NCI-H345 treated with DMSO at 0.1 percent for 48 hours (cell line): ENCODE data around the gene KIF12.

ENCODE experiments used
- DNase-seq: peaks from one replicate; lab custom pipeline; 2025; ENCODE audit not compliant: unreplicated experiment; lab: John Stamatoyannopoulos, UW

Gene KIF12

DNA sequence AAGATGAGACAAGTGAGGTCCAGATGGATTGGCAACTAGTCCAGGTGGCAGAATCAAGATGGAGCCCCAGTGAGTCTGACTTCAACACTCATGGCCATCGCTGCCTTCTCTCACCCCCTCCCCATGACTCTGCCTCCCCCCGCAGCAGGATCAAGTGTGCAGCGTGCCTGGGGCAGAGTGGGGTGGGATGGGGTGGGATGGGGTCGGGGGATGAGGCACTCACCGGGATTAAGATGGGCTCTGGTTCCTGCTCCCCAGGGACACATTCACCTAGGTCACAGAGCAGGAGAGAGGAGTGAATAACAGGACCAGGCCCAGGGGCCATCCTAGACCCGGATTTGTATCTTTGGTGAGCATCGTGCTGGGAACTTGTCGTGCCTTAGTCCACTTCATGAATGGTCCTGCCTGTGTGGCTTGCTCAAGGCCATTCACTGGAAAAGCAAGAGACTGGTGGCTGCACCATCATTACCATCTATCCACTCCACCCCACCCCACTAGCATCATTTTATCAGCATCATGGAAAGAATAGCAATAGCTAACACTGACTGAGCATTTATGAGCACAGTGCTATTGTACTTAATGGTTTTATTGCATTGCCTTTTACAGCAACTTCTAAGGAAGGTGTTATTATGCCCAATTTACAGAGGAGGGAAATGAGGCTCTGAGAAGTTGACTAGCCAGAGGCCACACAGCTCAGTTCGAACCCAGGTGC lies 29.5 kb downstream of the KIF12 start:
- no peak for DNase-seq

GRCh38 chr9:114065304-114065703 lies 33.8 kb downstream of the KIF12 start:
- no peak for DNase-seq

DNA sequence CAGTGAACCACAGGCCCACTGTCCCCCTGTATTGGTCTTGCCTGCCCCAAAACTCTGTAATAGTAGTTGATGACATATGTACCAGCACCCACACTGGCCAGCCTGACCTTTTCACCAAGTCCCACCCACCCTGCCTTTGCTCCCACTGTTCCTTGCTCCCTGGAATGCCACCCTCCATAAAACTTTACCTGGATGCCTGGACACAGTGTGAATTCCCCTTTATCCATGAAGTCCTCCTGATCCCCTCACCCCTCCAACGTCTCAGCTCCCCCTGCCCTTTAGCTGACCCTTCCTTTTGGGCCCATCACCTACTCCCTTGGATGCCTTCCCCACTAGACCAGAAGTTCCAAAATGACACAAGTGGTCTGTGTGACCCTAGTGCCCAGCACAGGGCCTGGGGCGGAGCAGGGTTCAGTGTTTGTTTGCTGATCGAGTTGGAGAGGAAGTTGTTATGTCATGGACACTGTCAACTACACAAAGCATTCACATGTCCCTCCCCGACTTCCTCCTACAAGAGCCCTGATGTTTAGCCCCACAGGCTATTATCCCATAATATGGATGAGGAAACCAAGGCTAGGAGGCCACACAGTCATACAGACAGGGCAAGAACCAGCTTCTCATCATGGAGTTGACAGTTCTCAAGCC lies 37.1 kb downstream of the KIF12 start:
- DNase-seq, result no peak

DNA sequence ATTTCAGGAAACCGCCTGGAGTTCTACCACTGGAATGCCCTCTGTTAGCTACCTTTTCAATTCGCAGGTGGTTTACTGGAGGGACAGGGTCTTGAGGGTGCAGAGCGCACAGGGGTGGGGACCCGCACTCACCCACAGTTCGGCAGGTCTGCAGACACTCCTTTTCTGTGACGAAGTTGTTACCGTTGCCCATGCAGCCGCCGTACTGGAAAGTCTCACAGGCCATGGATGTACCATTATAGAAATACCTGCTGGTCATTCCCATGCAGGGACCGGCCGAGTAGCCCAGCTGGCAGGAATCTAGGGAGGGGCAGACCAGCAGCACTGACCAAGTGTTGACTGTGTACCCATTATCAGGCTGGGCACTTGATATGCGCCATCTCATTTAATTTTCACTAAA lies 37.8 kb downstream of the KIF12 start:
- DNase-seq, result no peak

- no peak for DNase-seq
Observed at GRCh38 chr9:114060711-114061110, 38.4 kb downstream of the KIF12 start.

- DNase-seq, result no peak
Observed at GRCh38 chr9:114060070-114060469, 39.0 kb downstream of the KIF12 start.

GRCh38 chr9:114059047-114059803 lies 39.9 kb downstream of the KIF12 start:
- DNase-seq, result no peak

- no peak for DNase-seq
Observed at GRCh38 chr9:114058688-114059046, 40.4 kb downstream of the KIF12 start.

DNA sequence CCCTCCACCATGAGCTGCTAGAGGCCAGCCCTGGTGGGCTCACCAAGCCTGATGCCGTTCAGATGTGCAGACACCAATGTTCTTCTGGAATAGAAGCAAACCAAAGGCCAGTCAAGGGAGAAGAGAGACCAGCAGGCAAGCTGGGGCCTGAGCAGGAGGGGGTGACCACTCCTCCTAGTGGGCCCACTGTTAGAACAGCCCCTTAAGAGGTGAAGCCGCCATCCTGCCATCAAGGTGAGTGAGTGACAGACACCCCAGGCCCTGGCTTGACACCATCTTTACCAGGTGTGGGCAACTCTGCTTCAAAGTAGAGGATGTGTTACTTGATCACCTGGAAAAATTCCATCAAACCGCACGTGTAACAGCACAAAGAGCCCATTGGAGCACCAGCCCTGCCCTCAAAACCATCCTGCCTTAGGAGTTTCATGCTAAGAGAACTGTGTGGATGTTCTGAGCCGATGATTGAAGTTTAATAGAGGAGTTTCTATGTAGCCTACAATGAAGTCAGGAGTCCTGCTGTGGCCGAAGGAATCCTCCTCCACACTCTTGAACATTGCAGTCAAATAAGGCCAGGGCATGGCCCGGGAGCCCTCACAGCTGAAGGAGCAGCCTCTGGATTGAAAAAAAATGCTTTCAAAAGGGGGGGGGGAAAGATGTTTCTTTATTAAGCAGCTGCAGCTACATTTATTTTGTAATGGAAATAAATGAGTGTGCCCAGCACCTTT lies 41.8 kb downstream of the KIF12 start:
- DNase-seq, result no peak

- no peak for DNase-seq
Observed at GRCh38 chr9:114056527-114056926, 42.6 kb downstream of the KIF12 start.

DNA sequence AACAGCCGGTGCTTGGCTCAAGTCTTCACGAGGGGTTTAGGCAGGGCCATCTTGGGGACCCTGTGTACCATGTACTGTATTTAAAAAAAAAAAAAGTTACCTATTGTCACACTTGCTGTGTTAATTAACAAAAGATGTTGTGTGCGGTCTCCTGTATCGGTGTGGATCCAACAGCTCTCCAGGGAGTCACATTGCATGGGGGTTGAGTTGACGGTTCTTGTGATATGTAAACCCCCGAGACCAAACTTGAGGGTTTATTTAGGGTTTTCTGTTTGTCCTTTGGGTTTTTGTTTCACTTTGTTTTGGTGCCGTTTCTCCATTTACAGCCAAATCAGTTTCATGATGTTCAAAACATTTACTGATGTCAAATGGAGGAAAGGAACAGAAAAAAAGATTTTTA lies 43.2 kb downstream of the KIF12 start:
- DNase-seq, result no peak

GRCh38 chr9:114055061-114055460 lies 44.0 kb downstream of the KIF12 start:
- no peak for DNase-seq

DNA sequence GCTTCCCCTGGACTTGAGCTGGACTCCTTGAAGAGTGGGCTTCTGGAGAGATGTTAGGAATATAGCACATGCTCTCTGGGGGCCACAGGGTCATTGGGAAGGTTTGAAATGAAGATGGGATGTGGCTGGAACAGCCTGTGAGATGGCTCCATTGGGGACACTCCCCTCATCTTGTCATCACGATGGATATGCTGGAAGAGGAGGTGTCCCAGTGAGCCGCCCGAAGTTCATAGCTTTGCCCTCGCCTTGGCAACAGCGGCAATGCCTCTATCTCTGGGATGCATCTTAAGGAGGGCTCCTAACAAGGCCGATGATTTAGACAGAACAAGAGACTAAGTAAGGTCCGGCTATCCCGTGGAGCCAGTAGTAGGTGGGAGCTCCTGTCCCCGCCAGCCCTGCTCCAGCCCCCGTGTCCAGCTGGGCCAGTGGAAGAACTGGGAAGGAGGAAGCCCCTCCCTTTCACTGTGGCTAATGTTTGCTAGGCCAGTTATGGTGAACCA lies 44.9 kb downstream of the KIF12 start:
- no peak for DNase-seq

DNA sequence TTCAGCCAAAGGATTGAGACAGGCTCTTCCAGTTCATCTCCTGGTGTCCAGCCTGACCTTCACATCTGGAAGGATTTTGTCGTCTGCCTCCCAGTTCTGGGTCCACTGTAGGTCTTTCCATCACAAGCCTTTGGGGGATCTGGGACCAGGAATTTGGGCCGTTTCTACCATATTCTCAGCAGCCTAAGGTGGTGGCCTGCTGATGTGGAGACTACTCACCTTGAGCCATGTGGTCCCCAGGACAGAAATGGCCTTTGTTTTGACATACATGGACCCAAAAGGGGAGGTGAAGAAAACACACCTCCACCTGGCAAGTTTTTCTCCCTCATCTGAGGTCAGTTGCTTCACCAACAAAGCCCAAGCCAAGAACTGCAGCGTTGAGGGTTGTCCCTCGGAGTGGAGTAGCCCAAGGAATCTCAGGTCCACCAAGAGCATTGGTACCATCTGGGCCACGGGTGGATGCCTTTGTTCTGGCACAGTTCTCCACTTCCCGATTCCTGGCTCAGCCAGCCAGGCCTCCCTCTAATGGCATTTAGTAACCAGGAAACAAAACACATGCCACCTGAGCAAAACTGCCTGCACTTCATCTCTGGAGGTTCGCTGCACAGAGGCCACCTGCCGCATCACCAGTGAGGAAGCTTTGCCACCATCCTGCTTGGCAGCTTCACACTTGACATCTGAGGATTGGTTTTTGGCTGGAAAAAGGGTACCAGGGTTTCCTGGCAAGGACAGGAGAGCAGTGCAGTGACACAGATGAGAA lies 45.7 kb downstream of the KIF12 start:
- DNase-seq, result no peak

DNA sequence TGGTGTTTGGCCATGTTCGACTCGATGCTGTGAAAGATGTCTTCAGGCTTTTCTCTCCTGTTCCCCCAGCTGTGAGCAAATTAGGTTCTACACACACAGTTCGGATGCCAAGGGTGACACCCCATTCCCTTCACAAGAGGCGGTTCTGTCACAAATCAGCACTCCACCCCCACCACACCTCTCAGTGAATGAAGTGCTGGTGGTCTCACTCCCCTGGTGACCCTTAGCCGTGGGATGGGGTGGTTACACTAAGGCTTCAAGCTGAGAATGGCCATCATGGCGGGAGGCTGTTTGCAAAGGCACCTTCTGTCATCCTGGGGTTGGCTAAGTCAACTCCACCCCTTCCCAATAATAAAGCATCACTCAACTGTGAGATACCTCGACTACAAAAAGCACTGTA lies 47.4 kb downstream of the KIF12 start:
- DNase-seq, result no peak

- no peak for DNase-seq
Observed at GRCh38 chr9:114051281-114051680, 47.8 kb downstream of the KIF12 start.

DNA sequence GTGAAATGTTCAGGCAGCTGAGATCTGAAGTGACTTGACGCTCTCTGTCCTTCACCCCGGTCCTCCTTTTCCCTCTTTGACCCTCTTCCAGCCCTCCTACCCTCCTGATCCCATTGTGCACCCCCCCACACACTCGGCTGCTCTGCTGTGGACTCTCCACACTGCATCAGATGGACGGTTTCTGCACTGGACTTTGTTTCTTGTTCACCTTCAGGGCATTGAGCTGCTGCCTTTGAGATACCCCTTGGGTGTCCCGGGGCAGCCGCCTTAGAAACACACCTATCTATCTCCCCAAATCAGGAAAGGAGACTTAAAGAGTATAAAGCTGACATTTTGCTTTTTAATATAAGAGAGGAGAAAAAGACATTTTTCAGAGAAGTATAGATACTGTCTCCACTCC lies 48.4 kb downstream of the KIF12 start:
- DNase-seq, result no peak

- DNase-seq, result no peak
Observed at GRCh38 chr9:114050226-114050568, 48.9 kb downstream of the KIF12 start.

- no peak for DNase-seq
Observed at GRCh38 chr9:114049441-114050225, 49.5 kb downstream of the KIF12 start.
